ENCODE measurements around the gene UBL3. TPM values are rescaled to one million over a fixed set of nuclear protein-coding genes. Genes with fewer than 3 reads are reported as not detected.

The UBL3 gene
- total RNA-seq, 1 donor from 2014 or later: 21.3 TPM

GRCh38 chr13:29774830-29775229 is 75.6 kb downstream of the UBL3 start:
- H3K27ac Mint-ChIP-seq (ENCODE audit: unreplicated experiment): no peak overlapping the region
- no peaks in the 10 kb centered on the region for H3K27me3 Mint-ChIP-seq (ENCODE audit: unreplicated experiment)
- H3K9me3 Mint-ChIP-seq (ENCODE audit: unreplicated experiment): no peaks in the 10 kb centered on the region
- no peaks in the 10 kb centered on the region for H3K4me1 Mint-ChIP-seq (ENCODE audit: low read depth, unreplicated experiment)
- no peak overlapping the region for H3K4me3 Mint-ChIP-seq (ENCODE audit: unreplicated experiment)
- no peak for TF ChIP-seq CTCF (IDR thresholded peaks at IDR 0.05; ENCODE audit: partially characterized antibody, unreplicated experiment)
- DNase-seq: no peak
- H3K36me3 Mint-ChIP-seq (ENCODE audit: unreplicated experiment): no peaks in the 10 kb centered on the region

GRCh38 chr13:29771247-29771646 is 79.2 kb downstream of the UBL3 start:
- Mint-ChIP-seq H3K27ac (ENCODE audit: unreplicated experiment) (no peak overlapping the region), H3K4me1 (ENCODE audit: low read depth, unreplicated experiment) (no peaks in the 10 kb centered on the region), H3K9me3 (ENCODE audit: unreplicated experiment) (no peaks in the 10 kb centered on the region), H3K4me3 (ENCODE audit: unreplicated experiment) (no peak overlapping the region), H3K36me3 (ENCODE audit: unreplicated experiment) (no peaks in the 10 kb centered on the region), H3K27me3 (ENCODE audit: unreplicated experiment) (no peaks in the 10 kb centered on the region)
- TF ChIP-seq CTCF (IDR thresholded peaks at IDR 0.05; ENCODE audit: partially characterized antibody, unreplicated experiment): peak; percentile 52
- no peak for DNase-seq

- Mint-ChIP-seq H3K36me3 (ENCODE audit: unreplicated experiment) (no peaks in the 10 kb centered on the region), H3K4me3 (ENCODE audit: unreplicated experiment) (no peak overlapping the region), H3K9me3 (ENCODE audit: unreplicated experiment) (no peaks in the 10 kb centered on the region), H3K27me3 (ENCODE audit: unreplicated experiment) (no peaks in the 10 kb centered on the region), H3K27ac (ENCODE audit: unreplicated experiment) (no peak overlapping the region), H3K4me1 (ENCODE audit: low read depth, unreplicated experiment) (peaks cover 2% of the 10 kb centered on the region)
- no peak for TF ChIP-seq CTCF (IDR thresholded peaks at IDR 0.05; ENCODE audit: partially characterized antibody, unreplicated experiment)
- DNase-seq: no peak
These were observed 83.4 kb downstream of the UBL3 start for GRCh38 chr13:29767006-29767405.

GRCh38 chr13:29763436-29764180 is 86.8 kb downstream of the UBL3 start:
- Mint-ChIP-seq H3K4me3 (ENCODE audit: unreplicated experiment) (no peak overlapping the region), H3K27me3 (ENCODE audit: unreplicated experiment) (peaks cover under 1% of the 10 kb centered on the region), H3K9me3 (ENCODE audit: unreplicated experiment) (no peaks in the 10 kb centered on the region), H3K36me3 (ENCODE audit: unreplicated experiment) (peaks cover 9% of the 10 kb centered on the region), H3K4me1 (ENCODE audit: low read depth, unreplicated experiment) (peaks cover 3% of the 10 kb centered on the region), H3K27ac (ENCODE audit: unreplicated experiment) (no peak overlapping the region)
- TF ChIP-seq CTCF (IDR thresholded peaks at IDR 0.05; ENCODE audit: partially characterized antibody, unreplicated experiment): no peak
- no peak for DNase-seq

- no peak for TF ChIP-seq CTCF (IDR thresholded peaks at IDR 0.05; ENCODE audit: partially characterized antibody, unreplicated experiment)
- peaks cover 5% of the 10 kb centered on the region for H3K4me1 Mint-ChIP-seq (ENCODE audit: low read depth, unreplicated experiment)
- H3K27me3 Mint-ChIP-seq (ENCODE audit: unreplicated experiment): peaks cover 3% of the 10 kb centered on the region
- no peak overlapping the region for H3K27ac Mint-ChIP-seq (ENCODE audit: unreplicated experiment)
- no peaks in the 10 kb centered on the region for H3K9me3 Mint-ChIP-seq (ENCODE audit: unreplicated experiment)
- DNase-seq: no peak
- H3K4me3 Mint-ChIP-seq (ENCODE audit: unreplicated experiment): no peak overlapping the region
- peaks cover 9% of the 10 kb centered on the region for H3K36me3 Mint-ChIP-seq (ENCODE audit: unreplicated experiment)
These were observed 88.6 kb downstream of the UBL3 start for GRCh38 chr13:29761815-29762214.

Measured in glutamatergic neuron (in vitro differentiated cells).